22Rv1 (cell line): ENCODE results near the gene CCDC74B.
"Not testable (repeated sequence)": the region's sequence is repeated elsewhere in the genome, so short reads cannot be mapped to it uniquely, and the experiment has no call there.

ENCODE experiments used
- CTCF ChIP-seq: fragments of 450-650 bp; IDR thresholded peaks from 2 replicates; pipeline ENCODE4 v1.5.1; 2017; ENCODE audit warnings: mild to moderate bottlenecking
- ZFX ChIP-seq: fragments of 450-650 bp; IDR thresholded peaks from 2 replicates; pipeline ENCODE4 v1.6.1; 2017; ENCODE audit warnings: antibody characterized with exemption, borderline replicate concordance

- TF ChIP-seq CTCF, ZFX: not testable (repeated sequence)
These were observed 8.4 kb downstream of the CCDC74B start for GRCh38 chr2:130136546-130136945.
